NT2/D1 (cell line): ENCODE measurements around the gene MAPK11.

ENCODE experiments used
- SUZ12 ChIP-seq: IDR thresholded peaks from 2 replicates; pipeline ENCODE4 v1.6.1; 2011; ENCODE audit not compliant: insufficient read length, insufficient read depth; ENCODE audit errors: extremely low read depth
- YY1 ChIP-seq: IDR thresholded peaks from 2 replicates; pipeline ENCODE4 v1.6.1; 2011; ENCODE audit not compliant: insufficient read length, insufficient read depth
- ZNF274 ChIP-seq: IDR thresholded peaks from 2 replicates; pipeline ENCODE4 v1.6.1; 2011; ENCODE audit warnings: mild to moderate bottlenecking, low read depth, low read length

DNA sequence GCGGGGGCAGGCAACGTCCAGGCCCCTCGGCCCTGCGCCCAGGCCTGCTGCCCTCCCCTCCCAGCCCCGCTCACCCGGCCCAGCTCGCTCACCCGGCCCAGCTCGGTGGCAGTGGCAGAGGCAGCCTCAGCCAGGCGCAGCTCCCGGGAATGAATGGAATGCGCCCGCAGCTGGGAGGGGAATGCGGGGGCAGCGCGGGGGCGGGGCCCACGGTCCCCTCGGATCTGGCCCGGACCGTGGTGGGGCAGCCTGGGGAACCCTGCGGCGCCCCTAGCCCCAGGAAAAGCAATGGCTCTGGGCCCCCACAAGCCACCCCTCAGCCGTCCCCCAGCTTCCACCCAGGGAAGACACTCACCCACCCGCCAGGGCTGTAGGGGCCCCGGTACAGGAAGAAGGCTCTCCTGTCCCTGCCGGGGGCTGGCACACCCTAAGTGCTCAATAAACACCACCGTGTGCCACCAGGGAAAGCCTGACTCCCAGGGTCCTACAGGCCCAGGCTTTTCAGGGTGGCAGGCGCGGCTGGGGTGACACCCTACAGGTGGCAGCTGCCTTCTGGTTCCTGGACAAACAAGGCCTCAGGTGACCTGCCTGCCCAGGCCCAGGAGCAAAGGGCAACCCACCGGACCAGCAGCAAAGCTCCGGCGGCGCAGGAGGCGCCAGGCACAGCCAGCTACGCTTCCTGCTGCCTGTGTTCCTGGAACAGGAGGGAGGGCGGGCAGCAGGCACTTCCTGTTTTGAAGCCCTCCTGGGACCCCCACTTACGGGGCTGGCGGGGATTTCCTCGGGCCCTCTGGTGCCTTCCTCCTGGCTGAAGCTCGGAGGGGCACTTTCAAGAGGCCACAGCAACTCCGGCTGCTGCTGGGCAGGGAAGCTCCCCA is 23.5 kb upstream of the MAPK11 start:
- no peak for TF ChIP-seq YY1
- no peak for TF ChIP-seq ZNF274
- TF ChIP-seq SUZ12, result no peak
